Stimulated activated CD4-positive, alpha-beta T cell treated with anti-CD3 and anti-CD28 coated beads, Interleukin-1b, Interleukin-23, amount 100 ng/mL, for 4 hours (primary cell): ENCODE results near the gene SH3GL1.

Source experiments
- DNase-seq, 2 donors: peaks; one replicate each; pipeline ENCODE4 v3.0.0-alpha.2; 2020; ENCODE audit warnings: low read depth in 2 of 2

Gene SH3GL1

DNA sequence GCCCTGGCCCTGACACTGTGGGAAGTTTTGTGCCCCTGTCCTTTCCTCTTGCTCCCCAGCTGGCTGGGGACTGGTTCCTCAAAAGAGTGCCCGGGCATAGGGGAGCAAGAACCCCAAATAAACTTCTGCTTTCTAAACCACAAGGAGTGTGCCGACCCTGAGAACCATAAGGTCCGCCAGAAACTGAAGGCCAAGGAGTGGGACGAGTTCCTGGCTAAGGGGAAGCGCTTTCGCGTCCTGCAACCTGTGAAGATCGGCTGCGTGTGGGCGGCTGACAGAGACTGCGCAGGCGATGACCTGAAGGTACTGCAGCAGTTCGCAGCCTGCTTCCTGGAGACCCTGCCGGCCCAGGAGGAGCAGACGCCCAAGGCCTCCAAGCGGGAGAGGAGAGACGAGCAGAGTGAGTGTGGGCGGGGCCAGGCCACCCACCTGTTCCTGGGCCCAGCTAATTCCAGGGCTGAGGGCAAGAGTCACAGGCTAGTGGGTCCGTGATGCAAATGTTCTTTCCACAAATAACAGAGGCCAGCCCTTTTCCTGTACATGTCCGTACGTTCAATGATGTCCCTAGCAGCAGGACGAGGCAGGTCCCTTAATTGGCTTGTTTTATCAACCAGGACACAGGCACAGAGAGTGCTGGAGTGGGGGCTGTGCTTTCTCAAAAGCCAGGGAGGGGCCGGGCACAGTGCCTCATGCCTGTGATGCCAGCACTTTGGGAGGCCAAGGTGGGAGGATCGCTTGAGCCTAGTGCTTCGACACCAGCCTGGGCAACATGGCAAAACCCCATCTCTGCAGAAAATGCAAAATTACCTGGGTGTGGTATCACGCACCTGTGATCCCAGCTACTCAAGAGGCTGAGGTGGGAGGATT is 31.7 kb upstream of the SH3GL1 start:
- DNase-seq, result no peak

DNA sequence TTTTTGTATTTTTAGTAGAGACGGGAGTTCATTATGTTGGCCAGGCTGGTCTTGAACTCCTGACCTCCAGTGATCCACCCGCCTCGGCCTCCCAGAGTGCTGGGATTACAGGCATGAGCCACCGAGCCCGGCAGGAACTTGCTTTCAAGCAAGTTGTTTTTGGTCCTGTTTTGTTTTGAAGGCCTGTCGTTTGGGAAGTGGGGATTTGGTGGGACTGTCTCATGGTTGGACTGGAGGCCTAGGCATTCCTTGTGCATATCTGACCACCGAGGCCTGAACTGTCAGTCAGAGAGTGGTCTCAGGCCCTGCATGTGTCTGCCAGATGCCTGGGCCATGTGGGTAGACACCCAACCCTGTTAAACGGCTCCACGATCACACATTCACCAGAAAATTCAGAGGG is 30.9 kb upstream of the SH3GL1 start:
- no peak for DNase-seq

DNA sequence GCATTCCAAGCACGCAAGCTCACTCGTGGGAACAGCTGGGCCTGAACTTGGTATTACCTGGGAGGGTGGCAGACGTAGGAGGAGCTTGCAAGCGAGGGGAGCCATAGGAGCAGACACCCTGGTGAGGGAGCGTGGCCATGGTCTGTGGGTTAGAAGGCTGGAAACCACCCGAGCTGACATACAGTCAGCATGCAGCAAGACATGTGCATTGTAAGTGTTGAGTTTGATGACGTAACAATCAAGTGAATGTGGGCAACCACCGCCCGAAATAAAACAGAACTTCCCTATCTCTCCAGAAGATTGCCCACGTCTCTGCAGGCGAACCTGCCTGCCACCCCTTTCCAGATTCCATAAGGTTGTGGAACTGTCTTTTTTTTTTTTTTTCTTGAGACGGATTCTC is 30.4 kb upstream of the SH3GL1 start:
- no peak for DNase-seq

DNA sequence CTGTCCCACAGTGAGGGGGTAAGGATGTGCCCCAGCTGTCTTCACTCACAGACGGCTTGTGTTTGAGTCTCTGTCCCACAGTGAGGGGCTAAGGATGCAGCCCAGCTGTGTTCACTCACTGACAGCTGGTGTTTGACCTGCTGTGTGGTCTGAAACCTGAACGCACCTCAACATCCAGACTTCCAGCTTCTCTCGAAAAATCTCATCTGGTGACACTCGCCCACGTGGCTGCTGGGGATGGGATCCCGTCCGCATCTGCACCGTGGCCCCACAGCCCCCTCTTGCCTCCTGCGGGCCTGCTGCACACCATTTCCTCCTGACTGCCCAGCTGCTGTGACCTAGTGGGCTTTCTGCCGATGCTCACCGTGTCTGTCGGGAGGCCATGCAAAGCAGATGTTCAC is 29.4 kb upstream of the SH3GL1 start:
- DNase-seq, result no peak

DNA sequence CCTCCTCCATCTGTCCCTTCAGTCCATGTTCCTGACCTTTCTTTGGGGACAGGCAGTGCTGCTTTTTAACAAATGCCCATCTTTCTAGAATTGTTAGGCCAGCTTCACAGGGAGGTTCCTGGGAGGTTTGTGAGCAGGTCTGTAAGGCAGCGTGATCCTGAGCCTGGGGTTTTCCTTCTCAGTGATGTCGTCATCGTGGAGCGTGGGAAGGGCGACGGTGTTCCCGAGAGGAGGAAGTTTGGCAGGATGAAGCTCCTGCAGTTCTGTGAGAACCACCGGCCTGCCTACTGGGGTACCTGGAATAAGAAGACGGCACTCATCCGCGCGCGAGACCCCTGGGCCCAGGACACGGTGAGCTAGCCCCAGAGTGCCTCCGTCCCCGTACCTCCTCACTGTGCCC is 28.9 kb upstream of the SH3GL1 start:
- no peak for DNase-seq

DNA sequence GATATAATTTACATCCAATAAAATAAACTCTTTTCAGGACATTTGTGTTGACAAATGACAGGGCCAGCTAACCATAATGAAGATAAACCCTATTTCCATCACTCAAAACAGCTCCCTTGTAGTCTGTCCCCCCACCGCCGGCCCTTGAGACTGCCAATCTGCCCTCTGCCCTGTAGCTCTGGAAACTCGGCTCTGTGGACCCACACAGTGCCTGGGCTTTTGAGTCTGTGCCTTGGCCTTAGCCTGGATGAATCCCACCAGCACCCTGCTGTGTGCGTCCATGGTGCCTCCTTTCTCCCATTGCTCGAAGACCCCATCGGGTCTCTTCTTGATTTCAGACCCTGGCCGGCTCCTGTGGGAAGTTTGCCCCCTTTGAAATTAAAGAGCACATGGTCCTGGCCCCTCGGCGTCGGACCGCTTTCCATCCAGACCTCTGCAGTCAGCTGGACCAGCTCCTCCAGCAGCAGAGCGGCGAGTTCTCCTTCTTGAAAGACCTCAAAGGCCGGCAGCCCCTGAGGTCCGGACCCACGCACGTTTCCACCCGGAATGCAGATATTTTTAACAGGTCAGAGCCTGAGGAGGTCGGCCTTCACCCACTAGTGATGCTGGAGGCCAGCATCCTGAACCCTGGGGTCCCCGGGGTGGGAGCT is 28.1 kb upstream of the SH3GL1 start:
- DNase-seq, result no peak

DNA sequence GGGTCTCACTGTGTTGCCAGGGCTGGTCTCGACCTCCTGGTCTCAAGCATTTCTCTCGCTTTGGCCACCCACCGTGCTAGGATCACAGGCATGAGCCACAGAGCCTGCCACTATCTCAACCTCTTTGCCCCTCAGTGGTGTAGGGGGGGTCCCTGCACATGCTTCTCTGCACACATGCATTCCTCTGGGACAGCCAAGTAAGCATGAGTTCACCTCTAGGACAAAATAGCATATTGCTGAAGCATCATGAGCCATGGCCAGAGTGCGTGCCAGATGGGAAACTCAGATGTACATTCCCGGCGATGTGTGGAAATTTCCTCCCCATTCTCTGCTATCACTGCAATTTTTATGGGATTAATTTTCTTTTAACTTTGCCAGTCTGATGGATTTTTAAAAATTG is 25.2 kb upstream of the SH3GL1 start:
- no peak for DNase-seq

DNA sequence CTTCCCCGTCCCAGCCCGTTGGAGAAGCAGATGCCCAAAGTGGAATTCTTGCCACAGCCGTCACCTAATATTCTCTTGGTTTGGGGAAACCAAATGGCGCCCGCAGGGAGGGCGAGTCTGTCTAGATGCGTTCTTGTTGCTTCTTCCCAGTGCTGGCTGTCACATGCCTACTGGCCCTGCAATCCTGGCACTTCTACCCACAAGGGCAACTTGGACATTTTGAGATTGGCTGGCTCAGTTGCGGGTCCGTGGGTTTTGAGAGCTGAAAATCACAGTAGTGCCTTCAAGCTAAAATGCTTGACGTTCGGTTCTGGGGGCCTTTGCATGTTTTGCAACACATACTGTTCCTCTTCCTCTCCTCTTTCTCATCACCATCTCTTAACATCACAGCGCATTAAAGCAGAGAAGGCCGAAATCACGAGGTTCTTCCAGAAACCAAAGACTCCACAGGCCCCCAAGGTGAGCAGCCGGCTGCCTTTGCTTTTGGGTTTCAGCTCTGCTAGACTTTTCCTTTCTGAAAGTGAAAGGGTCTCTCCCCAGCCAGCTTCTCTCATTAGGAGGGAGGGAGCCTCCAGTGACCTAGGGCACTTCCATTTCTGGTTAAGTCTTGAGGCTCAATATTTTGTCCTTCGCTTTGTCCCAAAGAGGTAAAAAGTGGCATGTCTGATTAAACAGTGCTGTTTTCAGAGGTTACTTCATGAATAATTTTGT is 23.2 kb upstream of the SH3GL1 start:
- DNase-seq, result no peak

DNA sequence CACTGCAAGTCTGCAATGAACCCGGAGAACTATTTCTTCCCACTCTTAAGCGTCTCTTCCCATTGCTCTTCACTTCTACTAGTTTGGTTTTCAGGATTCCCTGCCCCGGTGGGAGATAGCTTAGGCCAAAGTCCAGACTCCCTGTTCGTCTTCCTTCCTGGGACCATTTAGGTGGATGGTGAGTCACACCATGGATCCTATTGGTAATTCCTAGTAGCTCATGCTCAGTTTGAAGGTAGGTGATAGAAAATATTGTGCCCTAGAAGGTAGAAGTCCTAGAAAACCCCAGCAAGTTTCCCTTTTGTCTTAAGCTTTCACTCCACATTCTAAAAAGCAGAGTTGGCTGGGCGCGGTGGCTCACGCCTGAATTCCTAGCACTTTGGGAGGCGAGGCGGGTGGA is 15.9 kb upstream of the SH3GL1 start:
- DNase-seq, result no peak

DNA sequence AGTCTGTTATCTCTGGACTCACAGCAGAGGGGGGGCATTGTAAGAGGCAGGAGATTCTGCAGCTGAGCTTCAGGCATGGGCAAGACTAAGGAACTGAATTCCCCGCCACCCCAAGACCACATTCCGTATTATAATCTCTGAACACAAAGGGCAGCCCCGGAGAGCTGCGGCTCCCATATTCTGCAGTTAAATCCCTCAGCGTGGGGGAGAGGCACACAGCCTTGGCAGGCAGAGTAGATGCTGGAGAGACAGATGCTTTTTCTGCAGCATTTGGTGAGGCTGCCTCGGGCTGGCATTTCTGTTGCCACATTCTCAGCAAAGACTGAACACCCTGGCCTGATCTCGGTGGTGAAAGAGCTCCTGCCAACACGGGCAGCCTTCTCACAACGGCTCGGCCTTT is 15.0 kb upstream of the SH3GL1 start:
- no peak for DNase-seq

DNA sequence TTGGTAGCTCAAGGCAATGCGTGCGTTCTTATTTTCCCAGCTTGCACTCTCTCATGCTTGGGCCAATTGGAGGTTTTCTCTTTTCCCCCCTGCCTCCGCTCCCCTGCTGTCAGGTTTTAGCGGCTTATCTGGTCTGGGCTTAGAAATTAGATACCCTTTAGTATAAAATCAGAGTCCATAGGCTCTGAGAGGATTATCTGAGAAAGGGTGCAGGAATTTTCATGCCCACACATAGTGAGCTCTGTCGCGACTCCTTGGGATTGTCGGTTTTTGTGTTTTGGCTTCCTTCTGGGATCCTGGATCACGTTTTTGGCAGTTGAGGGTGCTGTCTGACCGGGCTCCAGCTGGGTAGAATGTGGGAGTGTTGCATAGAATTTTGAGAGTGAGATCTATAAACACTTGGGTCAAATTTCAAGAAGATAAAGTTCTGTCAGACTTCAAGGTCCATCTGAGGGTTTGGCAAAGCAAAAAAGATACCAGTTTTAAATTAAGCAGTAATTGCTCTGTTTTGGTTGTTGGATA is 14.5 kb upstream of the SH3GL1 start:
- DNase-seq, result no peak

DNA sequence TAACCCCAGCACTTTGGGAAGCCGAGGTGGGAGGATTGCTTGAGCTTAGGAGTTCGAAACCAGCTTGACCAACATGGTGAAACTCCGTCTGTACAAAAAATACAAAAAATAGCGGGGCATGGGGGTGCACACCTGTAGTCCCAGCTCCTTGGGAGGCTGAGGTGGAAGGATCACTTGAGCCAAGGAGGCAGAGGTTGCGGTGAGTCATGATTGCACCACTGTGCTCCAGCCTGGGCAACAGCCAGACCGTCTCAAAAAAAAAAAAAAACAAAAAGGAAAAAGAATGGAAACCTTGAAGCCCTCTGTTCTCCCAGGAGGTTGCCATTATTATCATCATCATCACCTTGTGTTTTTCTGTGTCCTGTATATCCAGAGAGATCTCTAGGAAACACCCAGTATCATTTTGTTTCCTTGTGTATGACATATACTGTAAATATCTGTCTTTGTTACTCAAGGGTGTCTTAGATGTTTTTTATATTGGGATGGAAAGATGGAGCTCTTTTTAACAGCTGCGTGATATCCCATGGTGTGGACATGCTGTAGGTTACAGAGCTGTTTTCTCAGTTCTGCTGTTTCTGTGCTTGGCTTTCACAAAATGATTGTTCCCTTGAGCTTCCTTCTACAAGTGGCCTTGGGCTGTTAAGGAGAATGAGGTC is 13.9 kb upstream of the SH3GL1 start:
- DNase-seq, result no peak

DNA sequence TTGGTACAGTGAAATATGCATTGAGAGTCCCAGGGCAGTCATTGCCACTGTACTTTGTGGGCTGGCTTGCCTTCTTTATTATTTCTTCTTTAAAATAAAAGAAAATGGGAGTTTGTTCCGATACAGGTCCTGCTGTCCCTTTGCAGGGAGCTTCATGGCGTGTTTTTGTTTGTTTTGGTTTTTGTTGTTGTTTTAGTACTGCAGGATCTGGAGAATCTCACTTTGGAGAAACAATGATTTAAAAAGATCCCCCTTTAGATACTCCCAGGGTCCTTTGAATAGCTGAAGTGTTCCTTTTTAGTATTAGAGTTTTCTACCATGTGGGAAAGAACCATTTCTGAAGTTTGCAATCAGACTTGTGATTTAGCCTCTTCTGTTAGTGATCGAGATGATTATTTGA is 13.2 kb upstream of the SH3GL1 start:
- DNase-seq, result no peak

DNA sequence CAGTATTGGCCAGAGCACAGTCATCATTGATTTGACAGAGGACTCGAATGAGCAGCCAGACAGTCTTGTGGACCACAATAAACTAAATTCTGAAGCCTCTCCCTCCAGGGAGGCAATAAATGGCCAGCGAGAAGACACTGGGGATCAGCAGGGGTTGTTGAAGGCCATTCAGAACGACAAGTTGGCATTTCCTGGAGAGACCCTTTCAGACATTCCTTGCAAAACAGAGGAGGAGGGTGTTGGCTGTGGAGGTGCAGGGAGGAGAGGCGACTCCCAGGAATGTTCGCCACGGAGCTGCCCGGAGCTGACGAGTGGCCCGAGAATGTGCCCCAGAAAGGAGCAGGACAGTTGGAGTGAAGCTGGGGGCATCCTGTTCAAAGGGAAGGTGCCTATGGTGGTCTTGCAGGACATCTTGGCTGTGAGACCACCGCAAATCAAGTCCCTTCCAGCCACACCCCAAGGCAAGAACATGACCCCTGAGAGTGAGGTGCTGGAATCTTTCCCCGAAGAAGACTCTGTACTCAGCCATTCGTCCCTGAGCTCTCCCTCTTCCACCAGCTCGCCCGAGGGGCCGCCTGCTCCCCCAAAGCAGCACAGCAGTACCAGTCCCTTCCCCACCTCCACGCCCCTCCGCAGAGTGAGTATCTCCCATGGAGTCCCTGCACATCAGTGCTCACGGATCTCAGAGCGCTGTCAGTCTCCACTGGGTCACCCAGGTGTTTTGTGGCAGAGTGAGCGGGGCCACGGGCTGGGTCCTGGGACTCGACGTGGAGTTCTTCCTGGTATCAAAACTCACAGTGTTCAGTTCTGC is 9.0 kb upstream of the SH3GL1 start:
- no peak for DNase-seq

DNA sequence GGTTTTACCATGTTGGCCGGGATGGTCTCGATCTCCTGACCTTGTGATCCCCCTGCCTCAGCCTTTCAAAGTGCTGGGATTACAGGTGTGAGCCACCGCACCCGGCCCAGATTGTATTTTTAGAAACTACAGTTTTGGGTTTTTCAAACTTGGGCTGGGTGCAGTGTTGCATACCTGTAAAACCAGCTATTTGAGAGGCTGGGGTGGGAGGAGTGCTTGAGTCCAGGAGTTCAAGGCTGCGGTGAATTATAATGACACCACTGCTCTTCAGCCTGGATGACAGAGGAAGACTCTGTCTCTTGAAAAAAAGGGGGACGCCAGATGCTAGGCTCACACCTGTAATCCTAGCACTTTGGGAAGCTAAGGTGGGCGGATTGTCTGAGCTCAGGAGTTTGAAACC is 6.3 kb upstream of the SH3GL1 start:
- DNase-seq, result no peak

DNA sequence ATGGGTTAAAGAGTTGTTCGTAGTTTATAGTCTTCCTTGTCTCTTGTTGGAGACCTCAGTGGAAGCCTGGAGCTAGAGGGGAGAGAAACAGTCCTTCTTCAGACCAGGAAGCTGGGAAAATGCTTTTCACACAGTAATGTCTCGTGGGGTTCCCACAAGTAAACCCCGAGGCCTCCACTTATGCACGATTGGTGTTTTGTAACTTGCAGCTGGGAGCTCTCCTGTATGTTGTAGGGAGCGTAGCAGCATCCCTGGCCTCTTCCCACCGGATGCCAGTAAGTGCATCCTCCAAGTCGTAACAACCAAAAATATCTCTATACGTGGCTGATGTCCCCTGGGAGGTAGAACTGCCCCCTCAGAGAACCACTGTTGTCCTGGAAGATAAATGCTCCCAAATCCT is 5.6 kb upstream of the SH3GL1 start:
- DNase-seq, result no peak

DNA sequence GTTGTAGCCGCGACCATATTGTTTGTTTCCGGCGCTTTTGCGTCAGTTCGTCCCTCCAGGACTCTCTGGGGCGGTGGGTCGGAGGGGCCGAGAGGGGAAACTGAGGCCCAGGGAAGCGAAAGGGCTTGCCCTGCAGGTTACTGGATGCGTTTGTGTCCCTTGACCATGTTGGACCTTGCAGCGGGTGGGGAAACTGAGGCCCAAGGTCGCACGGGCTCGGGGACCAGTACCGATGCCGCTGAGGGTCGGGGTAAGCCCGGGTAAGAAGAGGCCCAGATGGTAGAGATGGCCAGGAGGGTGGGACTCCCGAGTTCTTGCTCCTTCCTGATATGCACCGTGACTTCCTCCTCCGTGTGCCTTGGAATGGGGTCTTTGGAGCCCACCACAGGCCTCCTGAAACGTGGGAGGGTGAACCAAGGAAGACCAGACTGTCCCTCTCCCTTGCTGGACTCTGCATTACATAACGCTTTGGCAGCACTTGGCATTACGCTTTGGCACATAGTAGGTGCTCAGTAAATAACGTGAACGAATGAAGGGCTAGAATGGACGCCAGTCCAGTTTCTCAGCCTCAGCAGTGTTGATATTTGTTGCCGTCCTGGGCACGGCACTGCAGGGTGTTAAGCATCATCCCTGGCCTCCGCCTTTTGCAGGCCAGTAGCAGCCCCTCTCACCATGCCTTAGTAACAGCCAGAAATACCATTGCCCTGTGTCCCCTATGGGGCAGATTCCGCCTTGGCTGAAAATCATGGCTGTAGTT is 2.8 kb upstream of the SH3GL1 start:
- no peak for DNase-seq

DNA sequence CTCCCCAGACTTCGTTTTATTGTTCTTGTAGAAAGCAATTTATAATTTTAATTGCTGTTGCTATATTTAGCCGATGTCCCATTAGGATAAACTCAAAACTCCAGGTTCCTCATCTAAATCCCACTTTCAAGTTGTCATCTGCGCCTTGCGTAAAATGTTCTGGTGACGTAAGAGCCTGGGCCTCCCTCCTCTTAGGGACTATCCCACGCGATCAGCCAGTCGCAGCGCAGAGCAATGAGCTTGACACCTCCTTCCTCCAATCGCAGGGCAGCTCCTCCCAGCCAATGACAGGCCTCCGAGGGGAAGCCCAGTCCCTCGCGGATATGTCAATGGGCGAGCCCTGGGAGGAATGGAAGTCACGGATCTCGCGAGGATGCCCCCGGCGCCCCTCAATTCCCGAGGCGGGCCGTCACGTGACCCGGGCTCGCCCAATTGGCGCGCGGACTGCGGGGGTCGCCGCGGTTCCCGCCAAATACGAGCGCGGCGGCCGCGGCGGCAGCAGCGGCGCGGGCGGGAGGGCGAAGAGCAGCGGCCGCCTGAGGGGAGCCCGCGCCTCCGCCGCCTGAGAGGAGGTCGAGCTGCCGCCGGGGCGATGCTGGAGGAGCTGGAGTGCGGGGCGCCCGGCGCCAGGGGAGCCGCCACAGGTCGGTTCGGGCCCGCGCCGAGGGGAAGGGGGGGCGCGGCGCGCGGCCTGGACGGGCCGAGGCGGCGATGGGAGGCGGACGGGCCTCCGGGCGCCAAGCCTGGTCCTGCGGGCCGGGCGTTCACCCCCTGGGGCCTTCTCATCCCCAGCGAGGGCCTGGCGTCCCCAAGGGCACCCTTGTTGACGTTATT is 2.0 kb upstream of the SH3GL1 start, which contains the start of gene CHAF1A:
TSS of gene CHAF1A (plus strand) at position 470 of the 834 bp plus-strand sequence. CDS start at position 593, 123 bp downstream.
- DNase-seq, result peak; percentile 96 to 98

DNA sequence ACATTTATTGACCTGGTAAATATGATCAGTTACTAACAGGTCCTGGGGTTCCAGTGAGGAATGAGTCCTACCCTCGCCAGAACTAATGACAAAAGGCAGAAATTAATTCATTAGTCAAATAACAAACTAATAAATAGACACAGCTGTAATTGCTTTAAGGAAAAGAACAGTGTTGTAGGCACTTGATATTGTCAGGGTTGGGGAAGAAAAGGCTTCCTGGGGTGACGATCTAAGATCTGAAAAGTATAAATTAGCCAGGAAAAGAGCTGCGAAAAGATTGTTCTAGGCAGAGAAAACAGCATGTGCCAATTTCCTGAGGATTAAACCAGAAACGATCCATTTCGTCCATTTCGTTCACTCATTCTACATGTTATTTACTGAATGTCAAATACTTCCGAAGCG is 1.4 kb upstream of the SH3GL1 start:
- no peak for DNase-seq

DNA sequence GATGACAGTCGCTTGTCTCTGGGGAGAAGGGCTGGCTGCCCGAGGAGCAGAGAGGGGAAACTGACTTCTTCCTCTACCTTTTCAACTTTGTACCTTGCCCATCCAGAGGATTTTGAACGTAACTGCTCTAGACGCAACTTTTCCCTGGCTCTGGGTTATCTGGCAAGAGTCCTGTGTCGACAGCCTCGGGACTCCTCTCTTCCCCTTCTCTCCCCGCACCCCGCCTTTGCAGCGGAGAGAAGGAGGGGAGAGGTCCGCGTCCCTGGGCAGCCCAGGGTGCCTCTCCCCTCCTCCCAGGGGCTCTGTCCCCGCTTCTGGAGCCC is 574 bp downstream of the SH3GL1 start:
- DNase-seq, result no peak
